Measurements from ENCODE around the gene FAM72B.
"Not testable (repeated sequence)": the region's sequence is repeated elsewhere in the genome, so short reads cannot be mapped to it uniquely, and the experiment has no call there.

- TF ChIP-seq, protein P1, sequence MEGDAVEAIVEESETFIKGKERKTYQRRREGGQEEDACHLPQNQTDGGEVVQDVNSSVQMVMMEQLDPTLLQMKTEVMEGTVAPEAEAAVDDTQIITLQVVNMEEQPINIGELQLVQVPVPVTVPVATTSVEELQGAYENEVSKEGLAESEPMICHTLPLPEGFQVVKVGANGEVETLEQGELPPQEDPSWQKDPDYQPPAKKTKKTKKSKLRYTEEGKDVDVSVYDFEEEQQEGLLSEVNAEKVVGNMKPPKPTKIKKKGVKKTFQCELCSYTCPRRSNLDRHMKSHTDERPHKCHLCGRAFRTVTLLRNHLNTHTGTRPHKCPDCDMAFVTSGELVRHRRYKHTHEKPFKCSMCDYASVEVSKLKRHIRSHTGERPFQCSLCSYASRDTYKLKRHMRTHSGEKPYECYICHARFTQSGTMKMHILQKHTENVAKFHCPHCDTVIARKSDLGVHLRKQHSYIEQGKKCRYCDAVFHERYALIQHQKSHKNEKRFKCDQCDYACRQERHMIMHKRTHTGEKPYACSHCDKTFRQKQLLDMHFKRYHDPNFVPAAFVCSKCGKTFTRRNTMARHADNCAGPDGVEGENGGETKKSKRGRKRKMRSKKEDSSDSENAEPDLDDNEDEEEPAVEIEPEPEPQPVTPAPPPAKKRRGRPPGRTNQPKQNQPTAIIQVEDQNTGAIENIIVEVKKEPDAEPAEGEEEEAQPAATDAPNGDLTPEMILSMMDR (IDR thresholded peaks at IDR 0.05; ENCODE audit: poor library complexity) = not testable (repeated sequence)
- not testable (repeated sequence) for TF ChIP-seq EZH2 (IDR thresholded peaks at IDR 0.05; ENCODE audit: borderline replicate concordance); EZH2phosphoT487 (IDR thresholded peaks at IDR 0.05; ENCODE audit: low read depth, severe bottlenecking, unreplicated experiment)
Measured at GRCh38 chr1:121199763-121200162, 15.6 kb upstream of the FAM72B start.

Data from hepatocyte (in vitro differentiated cells).